IgD-negative memory B cell (primary cell): Measurements from ENCODE around the gene CAPN14. TPM values are rescaled to one million over a fixed set of nuclear protein-coding genes. Genes with fewer than 3 reads are reported as not detected.

Experiments used
- polyA plus RNA-seq: library from polyadenylated mRNA; unstranded; fragments of 300-500 nt; fragmentation: Illumina TruSeq; gene quantifications from one replicate; pipeline ENCODE4 v1.2.3, GENCODE V29; 2021

Gene CAPN14
- polyA plus RNA-seq, 1 donor from 2014 or later, result 2.9 TPM

Other genes with a start within 250 kb of the CAPN14 start
- 0.68 TPM for gene GALNT14, start 79.1 kb downstream of the CAPN14 start, polyA plus RNA-seq
- 31.8 TPM for gene EHD3, start 16.6 kb upstream of the CAPN14 start, polyA plus RNA-seq
- not detected for gene XDH, start 197.2 kb upstream of the CAPN14 start, polyA plus RNA-seq